Muscle layer of duodenum (tissue), 2 donors: Measurements from ENCODE around the gene TLE5.

Source experiments
- H3K27ac ChIP-seq: one replicate; pipeline ENCODE4 v1.7.0; 2013; ENCODE audit warnings: mild to moderate bottlenecking, low read length
- H3K27me3 ChIP-seq: one replicate; pipeline ENCODE4 v1.7.0; 2013; ENCODE audit warnings: low read depth, mild to moderate bottlenecking, control low read depth, low read length
- H3K36me3 ChIP-seq, 2 donors: one replicate each; pipeline ENCODE4 v1.7.0; 2013; ENCODE audit warnings: low read length in 2 of 2, control low read depth in 1 of 2, mild to moderate bottlenecking in 1 of 2; ENCODE audit not compliant: insufficient read depth in 2 of 2, control insufficient read depth in 1 of 2
- H3K4me1 ChIP-seq, 2 donors: one replicate each; pipeline ENCODE4 v1.7.0; 2013; ENCODE audit warnings: low read length in 2 of 2, mild to moderate bottlenecking in 2 of 2, control low read depth in 1 of 2, moderate library complexity in 1 of 2; ENCODE audit not compliant: insufficient read depth in 2 of 2, control insufficient read depth in 1 of 2
- H3K4me3 ChIP-seq, 2 donors: one replicate each; pipeline ENCODE4 v1.7.0; 2013; ENCODE audit warnings: low read length in 2 of 2, low read depth in 1 of 2, mild to moderate bottlenecking in 1 of 2
- H3K9me3 ChIP-seq, 2 donors: one replicate each; pipeline ENCODE4 v1.7.0; 2013; ENCODE audit warnings: low read length in 2 of 2, control low read depth in 1 of 2, mild to moderate bottlenecking in 1 of 2; ENCODE audit not compliant: control insufficient read depth in 1 of 2
- donor health status: healthy.

Gene TLE5

GRCh38 chr19:3028305-3029064 lies 33.8 kb downstream of the TLE5 start:
- peaks cover 0 to 14% of the 10 kb centered on the region in 2 donors for H3K4me1 ChIP-seq
- H3K27me3 ChIP-seq: no peaks in the 10 kb centered on the region
- H3K27ac ChIP-seq: no peak overlapping the region
- H3K4me3 ChIP-seq: peak overlapping the region in 1 of 2 donors; percentile 71
- H3K9me3 ChIP-seq: no peaks in the 10 kb centered on the region
- no peaks in the 10 kb centered on the region for H3K36me3 ChIP-seq

GRCh38 chr19:3027981-3028304 lies 34.4 kb downstream of the TLE5 start:
- peak overlapping the region in 1 of 2 donors; percentile 71 for H3K4me3 ChIP-seq
- H3K27ac ChIP-seq: no peak overlapping the region
- H3K36me3 ChIP-seq: no peaks in the 10 kb centered on the region
- no peaks in the 10 kb centered on the region for H3K9me3 ChIP-seq
- H3K4me1 ChIP-seq: peaks cover 0 to 14% of the 10 kb centered on the region in 2 donors
- H3K27me3 ChIP-seq: no peaks in the 10 kb centered on the region

GRCh38 chr19:3027292-3027691 lies 35.0 kb downstream of the TLE5 start:
- no peak overlapping the region for H3K4me3 ChIP-seq
- H3K4me1 ChIP-seq: peaks cover 0 to 14% of the 10 kb centered on the region in 2 donors
- no peaks in the 10 kb centered on the region for H3K9me3 ChIP-seq
- no peak overlapping the region for H3K27ac ChIP-seq
- H3K27me3 ChIP-seq: no peaks in the 10 kb centered on the region
- H3K36me3 ChIP-seq: no peaks in the 10 kb centered on the region

- Histone ChIP-seq H3K27ac (no peak overlapping the region), H3K4me1 (peaks cover 0 to 14% of the 10 kb centered on the region in 2 donors), H3K4me3 (no peak overlapping the region), H3K36me3 (no peaks in the 10 kb centered on the region), H3K27me3 (no peaks in the 10 kb centered on the region), H3K9me3 (no peaks in the 10 kb centered on the region)
Measured at GRCh38 chr19:3026768-3027167, 35.5 kb downstream of the TLE5 start.

- H3K9me3 ChIP-seq: no peaks in the 10 kb centered on the region
- no peak overlapping the region for H3K27ac ChIP-seq
- H3K27me3 ChIP-seq: no peaks in the 10 kb centered on the region
- H3K4me1 ChIP-seq: peaks cover 0 to 14% of the 10 kb centered on the region in 2 donors
- H3K4me3 ChIP-seq: no peak overlapping the region
- no peaks in the 10 kb centered on the region for H3K36me3 ChIP-seq
Measured at GRCh38 chr19:3025549-3025886, 36.8 kb downstream of the TLE5 start.

- Histone ChIP-seq H3K27ac (no peak overlapping the region), H3K9me3 (no peaks in the 10 kb centered on the region), H3K36me3 (no peaks in the 10 kb centered on the region), H3K27me3 (no peaks in the 10 kb centered on the region), H3K4me3 (peak overlapping the region in 1 of 2 donors; percentile 21), H3K4me1 (peaks cover 0 to 12% of the 10 kb centered on the region in 2 donors)
Measured at GRCh38 chr19:3024870-3025548, 37.3 kb downstream of the TLE5 start.

GRCh38 chr19:3024509-3024869 lies 37.8 kb downstream of the TLE5 start:
- Histone ChIP-seq H3K27ac (no peak overlapping the region), H3K4me3 (peak overlapping the region in 1 of 2 donors; percentile 21), H3K27me3 (no peaks in the 10 kb centered on the region), H3K36me3 (peaks cover 0 to 3% of the 10 kb centered on the region in 2 donors), H3K4me1 (peaks cover 0 to 9% of the 10 kb centered on the region in 2 donors), H3K9me3 (no peaks in the 10 kb centered on the region)

GRCh38 chr19:3020321-3020960 lies 41.9 kb downstream of the TLE5 start:
- Histone ChIP-seq H3K9me3 (no peaks in the 10 kb centered on the region), H3K36me3 (peaks cover 0 to 11% of the 10 kb centered on the region in 2 donors), H3K4me3 (no peak overlapping the region), H3K4me1 (no peaks in the 10 kb centered on the region), H3K27ac (no peak overlapping the region), H3K27me3 (no peaks in the 10 kb centered on the region)

- H3K27ac ChIP-seq: no peak overlapping the region
- H3K36me3 ChIP-seq: peaks cover 0 to 16% of the 10 kb centered on the region in 2 donors
- H3K4me1 ChIP-seq: no peaks in the 10 kb centered on the region
- no peaks in the 10 kb centered on the region for H3K9me3 ChIP-seq
- no peak overlapping the region for H3K4me3 ChIP-seq
- H3K27me3 ChIP-seq: no peaks in the 10 kb centered on the region
Measured at GRCh38 chr19:3019211-3019854, 43.0 kb downstream of the TLE5 start.

- Histone ChIP-seq H3K4me3 (no peak overlapping the region), H3K27ac (no peak overlapping the region), H3K9me3 (no peaks in the 10 kb centered on the region), H3K27me3 (no peaks in the 10 kb centered on the region), H3K36me3 (peaks cover 0 to 16% of the 10 kb centered on the region in 2 donors), H3K4me1 (peaks cover 0 to 3% of the 10 kb centered on the region in 2 donors)
Measured at GRCh38 chr19:3017923-3018322, 44.4 kb downstream of the TLE5 start.
